Activated CD4-positive, alpha-beta T cell treated with anti-CD3 and anti-CD28 coated beads, Interleukin-10, Interleukin-2, amounts not matched to agents 100 ng/mL and 50 ng/mL, durations not matched to agents 16 hours and 8 hours (primary cell): ENCODE results near the gene ALKBH3.
A peak's percentile ranks its signal among the peaks of the same experiment; 100 is the strongest.

Experiments
- DNase-seq: peaks from one replicate; pipeline ENCODE4 v3.0.0-alpha.2; 2020

ALKBH3 gene

DNA sequence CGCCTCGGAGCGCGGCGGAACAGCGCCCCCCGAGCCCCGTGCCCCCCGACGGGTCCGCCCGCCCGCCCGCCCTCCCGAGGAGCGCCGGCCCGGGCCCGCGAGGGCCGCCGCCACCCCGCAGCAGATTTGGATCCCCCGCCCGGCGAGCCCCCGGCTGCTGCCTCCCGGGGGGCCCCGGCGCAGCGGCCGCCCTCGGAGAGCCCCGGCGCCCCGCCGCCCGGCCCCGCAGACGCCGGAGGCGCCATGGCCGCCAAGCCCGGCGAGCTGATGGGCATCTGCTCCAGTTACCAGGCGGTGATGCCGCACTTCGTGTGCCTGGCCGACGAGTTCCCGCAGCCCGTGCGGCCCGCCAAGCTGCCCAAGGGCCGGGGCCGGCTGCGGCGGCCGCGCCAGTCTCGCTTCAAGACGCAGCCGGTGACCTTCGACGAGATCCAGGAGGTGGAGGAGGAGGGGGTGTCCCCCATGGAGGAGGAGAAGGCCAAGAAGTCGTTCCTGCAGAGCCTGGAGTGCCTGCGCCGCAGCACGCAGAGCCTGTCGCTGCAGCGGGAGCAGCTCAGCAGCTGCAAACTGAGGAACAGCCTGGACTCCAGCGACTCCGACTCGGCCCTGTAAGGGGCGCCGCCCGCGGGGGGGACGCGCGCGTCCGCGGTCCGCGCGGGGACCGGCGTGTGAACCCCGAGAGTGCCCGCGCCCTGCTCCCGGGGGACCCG lies 62.2 kb downstream of the ALKBH3 start:
- DNase-seq: no peak

DNA sequence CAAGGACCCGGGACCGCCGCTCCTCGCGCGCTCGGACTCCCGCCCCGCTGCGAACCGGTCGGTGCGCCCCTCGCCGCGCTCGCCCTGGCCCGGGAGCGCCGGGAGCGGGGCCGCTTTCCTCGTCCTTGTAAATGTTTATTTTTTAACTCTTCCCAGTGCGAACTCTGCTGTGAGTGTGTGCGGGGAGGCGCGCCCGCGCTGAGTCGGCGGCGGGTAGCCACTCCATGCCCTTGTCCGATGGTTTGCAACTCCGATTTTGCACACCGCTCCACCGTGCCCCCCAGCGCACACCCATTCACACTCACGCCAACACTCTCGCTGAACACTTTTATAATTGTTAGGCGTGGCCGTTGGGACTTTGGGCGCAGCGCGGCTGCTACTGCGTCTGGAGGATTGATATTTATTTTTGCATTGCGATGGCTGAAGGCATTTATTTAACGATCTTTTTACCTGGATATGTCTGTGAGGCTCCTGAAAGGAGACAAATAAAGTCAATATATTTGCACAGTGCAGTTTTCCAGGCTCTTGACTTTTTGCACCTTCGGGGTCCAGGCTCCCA lies 62.8 kb downstream of the ALKBH3 start:
- DNase-seq: no peak

DNA sequence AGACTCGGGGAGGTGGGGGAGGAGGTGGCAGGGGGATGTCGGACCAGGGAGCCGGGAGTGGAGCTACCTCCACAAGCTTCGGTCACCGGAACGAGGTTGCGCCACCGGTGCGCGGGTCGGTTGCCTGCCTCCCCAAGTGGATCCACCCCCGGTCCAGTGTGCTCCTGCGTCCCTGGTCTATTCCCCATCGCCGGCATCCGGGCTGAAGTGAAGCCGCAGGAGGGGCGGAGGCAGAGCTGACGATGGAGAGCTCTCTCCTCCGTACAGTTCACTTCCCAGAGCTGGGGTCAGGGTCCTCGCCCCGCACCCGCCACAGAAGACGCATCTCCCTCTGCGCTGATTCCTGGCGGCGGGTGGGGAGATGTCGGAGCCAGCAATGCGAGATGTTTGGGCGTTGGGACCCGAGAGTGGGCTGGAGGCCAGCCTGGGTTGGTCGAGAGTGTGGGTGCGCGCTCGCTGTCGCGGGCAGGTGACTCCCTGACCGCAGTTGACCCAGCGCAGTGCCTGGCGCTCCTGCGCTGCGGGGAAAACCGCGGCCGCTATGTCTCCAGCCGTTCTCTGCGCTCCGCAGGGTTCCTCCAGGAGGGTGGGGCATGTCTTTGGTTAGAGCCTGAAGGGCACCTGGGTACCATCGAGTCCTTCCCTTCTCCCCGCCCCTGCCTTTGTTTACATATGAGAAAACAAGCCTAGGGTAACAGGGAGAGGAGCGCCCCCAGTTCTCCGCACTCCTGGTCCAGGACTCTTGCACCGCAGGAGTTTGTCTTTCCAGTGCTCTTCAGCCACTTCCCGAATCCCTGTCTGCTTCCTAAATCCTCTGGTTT lies 63.5 kb downstream of the ALKBH3 start:
- DNase-seq: peak; percentile 39

DNA sequence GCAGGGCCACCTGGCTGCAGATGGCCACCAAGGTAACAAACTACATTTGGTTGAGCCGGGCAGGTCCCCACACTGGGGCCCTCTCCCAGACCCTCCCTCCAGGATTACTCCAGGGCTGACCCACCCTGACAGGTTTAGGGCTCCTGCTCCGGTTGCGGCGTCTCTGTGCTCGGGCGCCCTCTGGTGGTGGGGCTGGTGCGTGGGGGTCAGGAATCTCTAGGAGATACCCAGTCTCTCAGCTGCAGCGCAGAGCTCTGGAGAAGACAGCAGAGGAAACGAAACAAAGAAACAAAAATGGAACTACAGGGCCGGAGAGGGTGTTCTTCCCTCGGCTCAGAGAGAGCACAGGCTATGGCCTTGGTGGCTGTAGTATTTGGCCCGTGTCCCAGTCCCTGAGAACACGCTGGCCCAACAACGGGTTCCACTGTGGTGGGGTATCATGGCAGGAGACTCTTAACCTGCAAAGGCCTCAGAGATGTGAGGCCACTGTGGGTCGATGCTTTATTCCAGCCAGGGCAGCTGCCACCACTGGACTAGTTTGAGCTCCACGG lies 64.2 kb downstream of the ALKBH3 start:
- DNase-seq: peak; percentile 78

DNA sequence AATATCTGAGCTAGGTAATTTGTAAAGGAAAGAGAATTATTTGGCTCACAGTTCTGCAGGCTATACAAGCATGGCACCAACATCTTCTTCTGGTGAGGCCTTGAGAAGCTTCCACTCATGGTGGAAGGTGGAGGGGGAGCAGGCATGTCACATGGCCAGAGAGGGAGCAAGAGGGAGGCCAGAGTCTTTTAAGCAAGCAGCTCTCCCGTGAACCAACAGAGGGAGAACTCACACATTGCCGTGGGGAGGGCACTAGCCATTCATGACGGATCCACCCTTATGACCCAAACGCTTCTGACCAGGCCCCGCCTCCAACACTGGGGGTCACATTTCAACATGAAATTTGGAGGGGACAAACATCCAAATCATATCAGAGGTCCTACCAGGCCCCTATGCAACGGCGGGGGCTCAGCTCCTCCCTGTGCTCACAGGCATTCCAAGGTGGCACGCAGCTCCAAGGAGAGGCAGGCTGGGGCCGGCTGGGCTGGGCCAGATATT lies 66.4 kb downstream of the ALKBH3 start:
- DNase-seq: no peak

DNA sequence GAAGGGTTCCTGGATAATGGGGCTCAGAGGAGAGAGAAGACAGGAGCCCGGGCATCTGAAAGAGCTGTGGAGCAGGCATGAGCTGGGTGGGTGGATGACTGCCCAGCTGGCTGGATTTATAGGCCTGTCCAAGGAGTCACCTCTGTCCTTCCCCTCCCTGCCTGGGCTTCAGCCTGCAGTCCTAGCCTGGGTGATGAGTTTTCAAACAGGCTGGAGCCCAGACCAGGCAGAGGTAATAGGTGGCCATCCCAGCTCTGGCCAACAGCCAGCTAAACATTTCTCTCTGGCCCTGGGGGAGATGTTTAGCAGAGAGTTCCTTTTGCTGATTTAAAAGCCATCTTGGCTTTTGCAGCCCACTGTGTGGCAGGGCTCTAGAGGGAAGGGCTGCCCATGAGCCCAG lies 67.2 kb downstream of the ALKBH3 start:
- no peak for DNase-seq

DNA sequence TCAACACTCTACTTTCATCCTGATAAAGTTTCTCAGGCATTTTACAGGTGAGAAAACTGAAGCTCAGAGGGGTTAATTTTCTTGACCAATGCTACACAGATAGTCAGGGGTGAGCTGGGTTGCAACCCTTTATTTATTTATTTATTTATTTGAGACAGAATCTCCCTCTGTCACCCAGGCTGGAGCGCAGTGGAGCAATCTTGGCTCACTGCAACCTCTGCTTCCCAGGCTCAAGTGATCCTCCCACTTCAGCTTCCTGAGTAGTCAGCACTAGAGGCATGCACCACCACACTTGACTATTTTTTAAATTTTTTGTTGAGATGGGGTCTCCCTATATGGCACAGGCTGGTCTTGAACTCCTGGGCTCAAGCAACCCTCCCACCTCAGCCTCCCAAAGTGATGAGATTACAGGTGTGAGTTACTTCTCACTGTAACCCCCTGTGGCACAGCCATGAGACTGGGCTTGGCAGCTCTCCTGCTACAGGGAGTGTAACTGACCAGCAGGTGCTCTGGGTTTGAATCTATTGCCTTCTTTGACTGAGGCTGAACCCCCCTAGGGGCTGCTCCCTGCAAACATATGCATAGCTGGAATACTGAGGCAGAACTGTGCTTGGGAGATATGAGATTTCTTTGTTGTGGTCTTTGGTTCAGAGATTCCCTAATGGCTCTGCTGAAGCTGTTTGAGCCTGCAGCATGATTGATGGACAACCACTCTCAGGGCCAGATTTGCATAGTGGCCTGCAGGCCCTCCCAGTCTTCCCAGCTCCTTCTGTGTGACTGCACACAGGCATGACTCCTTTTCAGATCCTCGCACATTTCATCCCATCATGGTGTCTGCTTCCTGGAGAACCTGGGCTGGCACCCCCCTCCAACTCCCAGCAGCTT lies 68.0 kb downstream of the ALKBH3 start:
- DNase-seq: no peak

DNA sequence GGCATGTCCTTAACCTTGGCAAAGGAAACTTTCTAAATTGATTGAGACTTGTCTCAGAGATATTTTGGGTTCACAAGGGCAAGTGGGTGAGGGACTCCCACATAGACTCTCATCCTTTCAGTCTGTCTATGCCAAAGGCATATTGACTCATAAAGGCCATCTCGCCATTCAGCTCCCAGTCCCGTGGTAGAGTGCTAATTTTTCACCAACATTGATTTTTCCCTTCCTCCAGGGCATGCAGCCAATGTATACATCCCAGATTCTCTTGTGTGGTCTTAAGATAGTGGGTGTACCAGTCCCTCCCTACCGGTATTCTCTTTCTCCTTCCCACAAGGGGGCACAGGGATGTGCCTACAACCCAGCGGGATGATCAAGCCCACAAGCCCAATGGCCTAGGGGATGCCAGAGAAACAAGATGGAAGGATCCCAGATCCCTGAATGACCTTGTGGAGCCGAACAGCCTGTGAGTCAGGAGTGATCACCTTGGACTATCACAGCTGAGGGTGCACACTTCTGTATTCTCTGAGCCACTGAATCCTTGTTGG lies 69.8 kb downstream of the ALKBH3 start:
- no peak for DNase-seq

DNA sequence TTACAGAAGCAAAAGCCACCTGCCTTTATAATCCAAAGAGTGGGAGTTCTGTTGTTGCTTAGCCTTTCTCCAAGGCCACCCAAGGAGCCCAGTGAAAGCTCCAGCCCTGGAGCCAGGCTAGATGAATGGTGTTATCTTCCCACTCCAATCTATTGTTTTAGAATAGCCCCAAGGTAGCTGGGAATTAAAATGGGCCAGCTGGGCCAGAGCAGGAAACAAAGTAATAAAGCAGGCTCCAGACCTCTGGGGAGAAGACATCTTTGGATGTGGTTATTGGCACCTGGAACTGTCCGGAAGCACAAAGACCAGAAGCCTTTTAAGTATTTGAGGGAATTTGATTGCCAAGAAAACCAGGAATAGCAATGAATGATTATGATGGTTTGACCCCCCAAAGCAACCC lies 70.6 kb downstream of the ALKBH3 start:
- no peak for DNase-seq

DNA sequence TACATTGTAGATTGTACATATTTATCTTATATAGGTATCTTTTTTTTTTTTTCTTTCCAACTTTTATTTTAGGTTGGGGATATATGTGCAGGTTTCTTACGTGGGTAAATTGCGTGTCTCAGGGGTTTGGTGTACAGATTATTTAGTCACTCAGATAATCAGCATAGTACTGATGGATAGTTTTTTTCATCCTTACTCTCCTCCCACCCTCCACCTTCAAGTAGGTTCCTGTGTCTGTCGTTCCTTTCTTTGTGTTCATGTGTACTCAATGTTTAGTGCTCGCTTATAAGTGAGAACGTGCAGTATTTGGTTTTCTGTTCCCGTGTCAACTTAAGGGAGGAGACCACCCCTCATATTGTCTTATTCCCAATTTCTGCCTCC lies 71.4 kb downstream of the ALKBH3 start:
- DNase-seq: no peak

DNA sequence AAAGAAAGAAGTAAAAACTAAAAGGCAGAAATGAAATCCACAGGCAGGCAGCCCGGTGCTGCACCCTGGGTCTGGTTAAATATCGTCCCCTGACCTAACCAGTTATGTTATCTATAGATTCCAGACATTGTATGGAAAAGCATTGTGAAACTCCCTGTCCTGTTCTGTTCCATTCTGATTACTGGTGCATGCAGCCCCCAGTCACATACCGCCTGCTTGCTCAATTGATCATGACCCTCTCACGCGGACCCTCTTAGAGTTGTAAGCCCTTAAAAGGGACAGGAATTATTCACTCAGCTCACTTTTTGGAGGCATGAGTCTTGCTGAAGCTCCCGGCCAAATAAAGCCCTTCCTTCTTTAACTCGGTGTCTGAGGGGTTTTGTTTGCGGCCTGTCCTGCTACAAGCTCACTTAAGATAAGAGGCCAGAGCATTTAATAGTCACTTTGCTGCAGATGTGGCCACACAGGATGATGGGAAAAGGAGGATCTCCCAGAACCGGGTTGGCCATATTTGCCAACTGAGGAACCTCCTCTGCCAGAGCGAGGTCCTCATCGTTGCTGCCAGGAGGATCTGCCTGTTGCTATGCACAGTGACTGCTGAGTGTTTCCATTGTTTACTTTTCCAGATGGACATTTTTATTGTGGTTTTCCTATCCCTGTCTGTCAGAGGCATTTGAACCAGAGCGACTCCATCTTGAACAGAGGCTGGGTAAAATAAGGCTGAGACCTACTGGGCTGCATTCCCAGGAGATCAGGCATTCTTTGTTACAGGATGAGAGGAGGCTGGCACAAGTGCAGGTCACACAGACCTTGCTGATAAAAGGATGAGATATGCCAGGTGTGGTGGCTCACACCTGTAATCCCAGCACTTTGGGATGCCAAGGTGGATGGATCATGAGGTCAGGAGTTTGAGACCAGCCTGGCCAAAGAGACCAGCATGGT lies 72.0 kb downstream of the ALKBH3 start:
- DNase-seq: no peak

DNA sequence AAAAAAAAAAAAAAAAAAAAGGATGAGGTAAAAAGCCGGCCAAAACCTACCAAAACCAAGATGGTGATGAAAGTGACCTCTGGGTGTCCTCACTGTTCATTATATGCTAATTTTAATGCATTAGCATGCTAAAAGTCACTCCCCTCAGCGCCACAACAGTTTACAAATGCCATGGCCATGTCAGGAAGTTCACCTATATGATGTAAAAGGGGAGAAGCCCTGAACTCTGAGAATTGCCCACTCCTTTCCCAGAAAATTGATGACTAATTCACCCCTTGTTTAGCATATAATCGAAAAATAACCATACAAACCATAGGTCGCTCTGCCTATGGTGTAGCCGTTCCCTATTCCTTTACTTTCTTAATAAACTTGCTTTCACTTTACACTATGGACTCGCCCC lies 72.9 kb downstream of the ALKBH3 start:
- no peak for DNase-seq

DNA sequence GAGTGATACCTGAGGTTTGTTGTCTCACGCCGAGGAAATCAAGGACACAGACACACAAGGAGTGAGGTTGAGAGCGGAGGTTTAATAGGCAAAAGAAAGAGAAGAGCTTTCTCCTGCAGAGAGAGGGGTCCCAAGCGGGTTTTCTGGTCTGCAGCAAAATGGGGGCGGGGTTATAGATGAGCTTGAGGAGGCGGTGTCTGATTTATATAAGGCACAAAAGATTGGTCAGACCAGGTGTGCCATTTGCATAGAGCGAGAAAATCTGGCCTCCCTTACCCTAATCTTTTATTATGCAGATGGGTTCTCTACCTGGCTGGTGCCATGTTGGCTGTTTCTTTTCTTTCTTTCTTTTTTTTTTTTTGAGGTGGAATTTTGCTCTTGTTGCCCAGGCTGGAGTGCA lies 73.6 kb downstream of the ALKBH3 start:
- DNase-seq: no peak

DNA sequence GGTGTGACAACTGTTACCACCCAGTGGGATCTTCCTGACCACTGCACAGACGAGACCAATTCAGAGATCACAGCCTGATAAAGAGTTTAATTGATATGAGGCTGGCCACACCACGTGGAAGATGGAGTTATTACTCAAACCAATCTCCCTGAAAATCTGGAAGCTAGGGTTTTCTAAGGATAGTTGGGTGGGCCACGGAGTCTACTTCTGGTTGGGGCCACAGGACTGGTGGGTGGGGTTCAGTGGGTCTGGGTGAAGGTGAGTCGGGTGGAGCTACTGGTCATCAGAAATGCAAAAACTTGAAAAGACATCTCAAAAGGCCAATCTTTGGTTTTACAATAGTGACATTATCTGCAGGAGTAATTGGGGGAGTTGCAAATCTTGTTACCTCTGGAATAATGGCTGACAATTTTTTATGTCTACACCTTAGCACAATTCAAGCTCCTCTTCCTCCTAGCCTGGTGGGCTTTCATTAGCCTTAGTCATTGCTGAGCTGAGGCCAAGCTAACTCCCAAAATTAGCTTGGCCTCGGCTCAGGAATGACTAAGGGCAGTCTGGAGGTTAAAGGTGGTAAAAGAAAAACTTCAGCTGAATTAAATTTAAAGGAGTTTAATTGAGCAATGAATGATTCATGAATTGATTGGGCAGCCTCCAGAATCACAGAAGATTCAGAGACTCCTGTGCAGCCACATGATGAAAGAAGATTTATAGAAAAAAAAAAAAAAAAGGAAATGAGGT lies 74.9 kb downstream of the ALKBH3 start:
- DNase-seq: no peak

DNA sequence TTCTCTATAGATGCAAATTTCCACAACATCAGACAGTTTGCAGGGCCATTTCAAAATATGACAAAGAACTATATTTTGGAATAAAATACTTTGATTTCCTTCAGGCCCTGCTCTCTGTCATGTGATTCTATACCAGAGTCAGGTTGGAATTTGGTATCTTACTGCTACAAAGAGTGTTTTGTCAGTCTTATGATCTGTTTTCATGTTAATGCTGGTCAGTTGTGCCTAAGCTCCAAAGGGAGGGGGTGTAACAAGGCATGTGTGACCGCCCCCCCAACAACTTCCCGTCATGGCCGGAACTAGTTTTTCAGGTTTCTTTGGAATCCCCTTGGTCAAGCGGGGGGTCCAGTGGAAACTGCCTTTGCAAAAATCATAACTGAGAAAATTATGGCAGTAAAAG lies 76.9 kb downstream of the ALKBH3 start:
- DNase-seq: no peak

DNA sequence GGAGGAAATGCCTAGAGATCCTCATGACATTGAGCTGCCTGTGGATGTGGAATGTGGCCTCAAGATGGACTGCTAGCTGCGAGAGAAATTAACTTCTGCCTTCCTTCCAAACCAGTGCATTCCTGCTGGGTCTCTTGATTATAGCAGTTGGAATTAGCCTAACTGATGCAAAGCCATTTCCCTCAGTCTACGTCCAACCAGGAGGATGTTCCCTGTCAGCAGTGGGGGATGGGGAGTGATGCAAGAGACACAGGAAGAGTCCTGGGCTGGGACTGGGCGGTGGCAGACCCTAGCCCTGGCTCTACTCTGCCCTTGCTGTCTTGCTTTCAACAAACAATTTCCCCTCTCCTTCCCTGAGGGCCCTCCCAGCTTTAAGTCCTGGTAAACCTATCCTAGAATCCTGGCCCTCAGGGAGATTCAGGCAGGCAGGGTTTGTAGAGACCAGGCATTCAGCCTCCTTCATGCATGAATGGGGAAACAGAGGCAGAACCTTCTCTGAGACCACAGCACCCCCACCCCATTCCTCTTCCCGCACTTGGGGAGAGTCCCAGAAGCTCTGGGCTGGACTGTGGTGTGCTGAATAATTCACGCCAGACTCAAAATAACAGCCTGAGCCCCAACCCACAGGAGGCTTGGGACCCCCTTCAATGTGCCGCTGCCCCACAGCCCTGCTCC lies 78.8 kb downstream of the ALKBH3 start:
- no peak for DNase-seq

DNA sequence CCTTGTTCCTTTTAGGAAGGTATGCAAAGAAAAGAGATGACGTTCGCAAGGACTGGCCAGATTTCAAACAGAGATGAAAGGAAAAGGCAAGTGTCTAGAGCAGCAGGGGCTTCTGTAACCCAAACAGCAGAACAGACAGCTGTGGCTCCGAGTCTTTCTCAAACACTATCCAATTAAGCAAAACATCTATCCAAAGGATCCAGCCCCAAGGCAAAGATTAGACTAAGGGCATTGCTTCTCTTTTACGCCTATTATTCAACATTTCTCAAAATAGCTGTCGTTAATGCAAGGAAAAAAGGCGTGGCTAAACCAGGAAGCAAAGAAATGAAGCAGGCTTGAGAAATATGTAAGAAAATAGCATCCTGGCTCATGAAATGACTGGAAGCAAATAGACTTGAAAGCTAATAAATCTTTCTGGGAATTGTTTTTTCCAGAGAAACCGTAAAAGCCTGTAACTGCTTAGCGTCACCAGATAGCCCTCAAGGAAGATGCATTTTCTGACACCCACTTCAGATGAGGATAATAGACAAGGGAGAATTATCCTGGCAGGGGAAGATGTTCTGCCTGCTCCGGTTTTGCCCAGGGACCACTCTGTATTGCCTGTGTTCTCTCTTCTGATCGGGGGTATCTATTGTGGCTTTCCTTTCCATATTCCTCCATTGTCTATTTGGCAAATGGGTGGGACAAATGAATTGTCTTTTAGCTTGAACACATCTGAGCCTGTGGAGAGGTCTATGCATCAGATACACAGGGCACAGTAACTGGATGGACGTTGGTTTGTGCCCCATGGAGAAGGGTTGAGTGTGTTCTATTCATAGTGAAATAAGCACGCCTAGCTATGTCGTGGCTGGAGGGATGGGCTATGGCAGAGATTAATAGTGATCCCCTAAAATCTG lies 82.0 kb downstream of the ALKBH3 start:
- DNase-seq: no peak

DNA sequence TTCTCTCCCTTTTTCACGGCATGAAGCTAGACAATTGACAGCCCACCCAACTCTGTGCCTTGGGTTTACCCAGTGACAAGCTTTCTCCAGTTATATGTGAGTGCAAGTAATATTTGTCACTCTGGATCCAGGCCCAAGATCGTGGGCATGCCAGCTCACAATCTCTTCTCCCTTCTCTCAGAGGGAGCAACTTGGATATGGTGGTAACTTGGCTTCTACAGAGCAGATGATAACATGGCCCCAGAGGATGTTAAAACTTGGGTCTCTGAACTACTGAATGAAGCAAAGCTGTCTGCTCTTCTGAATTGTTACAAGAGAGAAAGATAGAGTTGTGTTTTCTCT lies 82.6 kb downstream of the ALKBH3 start:
- DNase-seq: no peak

DNA sequence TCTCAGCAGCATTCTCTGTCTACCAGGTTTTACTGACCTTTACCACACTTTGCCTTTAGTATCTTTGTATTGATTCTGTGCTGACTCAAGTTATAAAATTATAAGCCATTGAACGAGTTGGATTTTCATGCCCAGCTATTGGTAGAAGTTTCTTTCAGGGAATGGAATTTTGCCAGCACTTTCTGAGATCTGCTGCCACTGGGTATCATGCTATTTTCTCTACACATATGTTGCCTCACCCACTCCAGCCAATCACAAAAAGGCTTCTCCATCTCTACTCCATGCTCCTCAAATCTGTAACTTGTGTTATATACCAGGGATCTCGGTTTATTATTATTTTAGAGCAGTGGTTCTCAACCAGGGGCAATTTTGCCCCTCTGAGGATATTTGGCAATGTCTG lies 87.0 kb downstream of the ALKBH3 start:
- no peak for DNase-seq
